HCT116 (cell line): ENCODE results near the gene SNX8. TPM values are rescaled to one million over a fixed set of nuclear protein-coding genes. Genes with fewer than 3 reads are reported as not detected.
"Not testable (repeated sequence)": the region's sequence is repeated elsewhere in the genome, so short reads cannot be mapped to it uniquely, and the experiment has no call there.

Experiments used
- ATAC-seq: fragments of 200-7000 bp; cut with Tn5 transposase; 2 replicates; pipeline ENCODE4 v1.9.1; 2020; ENCODE audit warnings: mild to moderate bottlenecking, moderate library complexity
- BruUV-seq: library from RNA; stranded (reverse); fragments of 400-500 nt; replicated peaks from 2 replicates; lab custom pipeline; 2021; lab: Mats Ljungman, UMichigan
- CTCF ChIA-PET: fragments of 300-600 bp; sonication (Branson Sonifier 250); formaldehyde crosslinking; loops from one replicate; lab custom pipeline; 2021; ENCODE audit warnings: antibody characterized with exemption; lab: Charles Lee
- POLR2A ChIA-PET: fragments of 300-600, 350-600 bp; sonication (Branson Sonifier 250); formaldehyde crosslinking; loops from one replicate; lab custom pipeline; 2021; ENCODE audit warnings: antibody characterized with exemption; lab: Charles Lee
- RAD21 ChIA-PET, 2 experiments: fragments of 300-600 bp; sonication (Branson Sonifier 250); formaldehyde crosslinking; loops; one replicate each; lab custom pipeline; 2023; ENCODE audit warnings: low total read pairs in 2 of 2; ENCODE audit not compliant: uncharacterized antibody in 2 of 2, unreplicated experiment in 2 of 2, low non-redundant PET in 1 of 2; lab: Charles Lee
- DNase-seq: peaks from one replicate; pipeline ENCODE4 v3.0.0-alpha.2; 2010; ENCODE audit warnings: low read depth, low spot score
- H2AFZ ChIP-seq: fragments of 200-600 bp; shearing (Covaris generic), sonication (generic); 2 replicates; pipeline ENCODE4 v1.6.1; 2017; ENCODE audit warnings: low read depth, mixed run types, mixed read lengths, antibody characterized with exemption, low read length; ENCODE audit not compliant: poor library complexity, severe bottlenecking
- H3K27ac ChIP-seq: 2 replicates; pipeline ENCODE4 v1.5.1; 2012; ENCODE audit warnings: low read depth, low read length
- H3K27me3 ChIP-seq: fragments of 200-600 bp; sonication (generic); 2 replicates; pipeline ENCODE4 v1.6.1; 2016; ENCODE audit warnings: mixed run types, low read length, mixed read lengths; ENCODE audit not compliant: insufficient read depth
- H3K36me3 ChIP-seq, 2 experiments: fragments of 200-500 bp in 1 of 2; fragments of 200-600 bp in 1 of 2; sonication (Bioruptor generic) in 1 of 2; sonication (generic) in 1 of 2; 2 replicates each; pipeline versions ENCODE4 v1.5.1 to v1.6.1; 2014 to 2016; ENCODE audit warnings: low read length in 2 of 2, inconsistent platforms in 1 of 2, mixed read lengths in 1 of 2, mixed run types in 1 of 2; ENCODE audit not compliant: insufficient read depth in 2 of 2, control insufficient read depth in 1 of 2
- H3K4me1 ChIP-seq, 2 experiments: fragments of 200-600 bp in 1 of 2; sonication (generic) in 1 of 2; 2 replicates each; pipeline versions ENCODE4 v1.5.1 to v1.6.1; 2012 to 2017; ENCODE audit warnings: low read length in 2 of 2, inconsistent platforms in 1 of 2, mild to moderate bottlenecking in 1 of 2, mixed read lengths in 1 of 2, mixed run types in 1 of 2, moderate library complexity in 1 of 2; ENCODE audit not compliant: insufficient read depth in 2 of 2, control insufficient read depth in 1 of 2
- H3K4me2 ChIP-seq: fragments of 200-600 bp; sonication (generic); 2 replicates; pipeline ENCODE4 v1.6.1; 2017; ENCODE audit warnings: mixed run types, low read length, mixed read lengths
- H3K4me3 ChIP-seq, 2 experiments: fragments of 200-600 bp in 1 of 2; sonication (generic) in 1 of 2; replicated peaks in 1 of 2; 2 replicates each; pipeline ENCODE4 v1.5.1; 2011 to 2016; ENCODE audit warnings: low read length in 2 of 2, control low read depth in 1 of 2, low read depth in 1 of 2, mild to moderate bottlenecking in 1 of 2, mixed read lengths in 1 of 2, mixed run types in 1 of 2
- H3K79me2 ChIP-seq: fragments of 200-600 bp; sonication (generic); 2 replicates; pipeline ENCODE4 v1.6.1; 2017; ENCODE audit warnings: mild to moderate bottlenecking, mixed run types, low read length, moderate library complexity, mixed read lengths; ENCODE audit not compliant: insufficient read depth
- H3K9ac ChIP-seq: fragments of 200-600 bp; sonication (generic); 2 replicates; pipeline ENCODE4 v1.6.1; 2016; ENCODE audit warnings: low read length, mixed read lengths
- H3K9me2 ChIP-seq: fragments of 200-600 bp; sonication (generic), shearing (Covaris generic); 2 replicates; pipeline ENCODE4 v1.6.1; 2017; ENCODE audit warnings: mixed run types, mild to moderate bottlenecking, moderate library complexity; ENCODE audit not compliant: insufficient read depth
- H3K9me3 ChIP-seq, 2 experiments: fragments of 200-500 bp in 1 of 2; fragments of 200-600 bp in 1 of 2; sonication (Bioruptor generic) in 1 of 2; sonication (generic) in 1 of 2; 2 replicates each; pipeline ENCODE4 v1.6.1; 2014 to 2017; ENCODE audit warnings: low read length in 2 of 2, mixed read lengths in 2 of 2, inconsistent platforms in 1 of 2, low read depth in 1 of 2, mild to moderate bottlenecking in 1 of 2, mixed run types in 1 of 2, moderate library complexity in 1 of 2; ENCODE audit not compliant: control insufficient read depth in 1 of 2, insufficient read depth in 1 of 2
- H4K20me1 ChIP-seq: fragments of 200-600 bp; sonication (generic), shearing (Covaris generic); 2 replicates; pipeline ENCODE4 v1.6.1; 2017; ENCODE audit warnings: mixed run types, mild to moderate bottlenecking, moderate library complexity; ENCODE audit not compliant: insufficient read depth
- ATF3 ChIP-seq: IDR thresholded peaks from 2 replicates; pipeline ENCODE4 v1.6.1; 2012
- CBX3 ChIP-seq: IDR thresholded peaks from 2 replicates; pipeline ENCODE4 v1.6.1; 2012; ENCODE audit warnings: low read depth
- ELF1 ChIP-seq: IDR thresholded peaks from 2 replicates; pipeline ENCODE4 v1.6.1; 2012; ENCODE audit warnings: low read depth, borderline replicate concordance
- EZH2 ChIP-seq: fragments of 200-600 bp; sonication (generic); IDR thresholded peaks from 2 replicates; pipeline ENCODE4 v1.6.1; 2017; ENCODE audit warnings: antibody characterized with exemption, mixed run types
- EZH2phosphoT487 ChIP-seq: fragments of 200-600 bp; IDR thresholded peaks from 2 replicates; pipeline ENCODE4 v1.6.1; 2018; ENCODE audit warnings: antibody characterized with exemption, borderline replicate concordance
- FOSL1 ChIP-seq: IDR thresholded peaks from 2 replicates; pipeline ENCODE4 v1.6.1; 2012; ENCODE audit warnings: low read depth
- POLR2AphosphoS5 ChIP-seq: IDR thresholded peaks from 2 replicates; pipeline ENCODE4 v1.6.1; 2011; ENCODE audit warnings: mild to moderate bottlenecking, low read depth, low read length, moderate library complexity
- SRF ChIP-seq: IDR thresholded peaks from 2 replicates; pipeline ENCODE4 v1.6.1; 2012; ENCODE audit warnings: low read depth
- YY1 ChIP-seq: IDR thresholded peaks from 2 replicates; pipeline ENCODE4 v1.6.1; 2011; ENCODE audit warnings: low read length, low read depth, moderate library complexity, mild to moderate bottlenecking; ENCODE audit not compliant: insufficient replicate concordance; ENCODE audit errors: extremely low read depth
- ZBTB33 ChIP-seq: IDR thresholded peaks from 2 replicates; pipeline ENCODE4 v1.6.1; 2011; ENCODE audit warnings: mild to moderate bottlenecking, low read length, moderate library complexity; ENCODE audit not compliant: insufficient replicate concordance; ENCODE audit errors: extremely low read depth
- ZNF274 ChIP-seq: fragments of 200-500 bp; sonication (Bioruptor generic); IDR thresholded peaks from 2 replicates; pipeline ENCODE4 v1.6.1; 2014; ENCODE audit warnings: mild to moderate bottlenecking, low read depth, low read length, inconsistent platforms
- intact Hi-C: fragments of 100-400 bp; cut with micrococcal nuclease; formaldehyde crosslinking; loops from 2 replicates; pipeline ENCODE4 v1.10.0; 2022
- total RNA-seq: library from RNA; stranded (reverse); gene quantifications from one replicate; pipeline ENCODE4 v1.2.1, GENCODE V29; 2021; ENCODE audit not compliant: unreplicated experiment

The SNX8 gene
- total RNA-seq, 1 experiment from 2014 or later = 41.7 TPM

- H3K79me2 ChIP-seq = peaks cover 52% of the 10 kb centered on the region
- H3K9me2 ChIP-seq, BruUV-seq, POLR2A ChIA-PET, CTCF ChIA-PET, H3K27ac ChIP-seq, H3K27me3 ChIP-seq, ATAC-seq, H3K9ac ChIP-seq, H3K4me3 ChIP-seq, DNase-seq, RAD21 ChIA-PET, H3K9me3 ChIP-seq, H2AFZ ChIP-seq, H3K4me2 ChIP-seq, H3K36me3 ChIP-seq, H4K20me1 ChIP-seq, intact Hi-C loops: not testable (repeated sequence)
- peaks cover 3 to 26% of the 10 kb centered on the region in 2 experiments; a peak in 3 of 4 replicates for H3K4me1 ChIP-seq
These were observed 10.7 kb downstream of the SNX8 start for GRCh38 chr7:2303520-2303919.

GRCh38 chr7:2302743-2303397, 11.4 kb downstream of the SNX8 start:
- H3K36me3 ChIP-seq, H3K4me3 ChIP-seq, DNase-seq, ATAC-seq, RAD21 ChIA-PET, H3K9me3 ChIP-seq, CTCF ChIA-PET, H3K9ac ChIP-seq, H2AFZ ChIP-seq, H3K9me2 ChIP-seq, H3K27ac ChIP-seq, POLR2A ChIA-PET, BruUV-seq, intact Hi-C loops, H3K27me3 ChIP-seq, H4K20me1 ChIP-seq, H3K4me2 ChIP-seq: not testable (repeated sequence)
- Histone ChIP-seq H3K79me2 (peaks cover 51% of the 10 kb centered on the region), H3K4me1 (peaks cover 3 to 26% of the 10 kb centered on the region in 2 experiments; a peak in 3 of 4 replicates)

GRCh38 chr7:2301511-2301863, 12.8 kb downstream of the SNX8 start:
- Histone ChIP-seq H3K4me1 (peaks cover 3 to 23% of the 10 kb centered on the region in 2 experiments; a peak in 3 of 4 replicates), H3K4me2 (peak overlapping the region; percentile 40), H3K36me3 (no peaks in the 10 kb centered on the region), H3K4me3 (no peak overlapping the region), H3K9ac (no peak overlapping the region), H3K27me3 (no peaks in the 10 kb centered on the region), H3K9me2 (no peaks in the 10 kb centered on the region), H3K79me2 (peaks cover 40% of the 10 kb centered on the region), H4K20me1 (no peaks in the 10 kb centered on the region), H3K9me3 (no peaks in the 10 kb centered on the region), H3K27ac (no peak overlapping the region), H2AFZ (no peak overlapping the region)
- ChIA-PET CTCF (no interaction called here), POLR2A (no interaction called here), RAD21 (no interaction called here)
- intact Hi-C loops = no loop called here
- BruUV-seq = no TSS peak
- ATAC-seq (peak; percentile 31), DNase-seq (no peak)
- TF ChIP-seq YY1 (no peak), CBX3 (no peak), SRF (no peak), FOSL1 (no peak), EZH2 (no peak), ATF3 (no peak), EZH2phosphoT487 (no peak), ZNF274 (no peak), ZBTB33 (no peak), ELF1 (no peak), POLR2AphosphoS5 (no peak)
